HEK293 (cell line): ENCODE measurements around the gene LRRN1.

Source experiments
- ZBTB11 ChIP-seq: fragments of 450-650 bp; formaldehyde crosslinking; conservative IDR thresholded peaks from 2 replicates; pipeline ENCODE4 v1.5.1; 2016; ENCODE audit warnings: low read depth, missing biosample characterization, missing genetic modification characterization
- TF ChIP-seq, protein P1 (sequence below): sonication (generic); formaldehyde crosslinking; IDR thresholded peaks from 2 replicates; pipeline ENCODE4 v1.8.1; 2022; ENCODE audit warnings: mild to moderate bottlenecking, moderate library complexity, missing genetic modification reagents

DNA sequence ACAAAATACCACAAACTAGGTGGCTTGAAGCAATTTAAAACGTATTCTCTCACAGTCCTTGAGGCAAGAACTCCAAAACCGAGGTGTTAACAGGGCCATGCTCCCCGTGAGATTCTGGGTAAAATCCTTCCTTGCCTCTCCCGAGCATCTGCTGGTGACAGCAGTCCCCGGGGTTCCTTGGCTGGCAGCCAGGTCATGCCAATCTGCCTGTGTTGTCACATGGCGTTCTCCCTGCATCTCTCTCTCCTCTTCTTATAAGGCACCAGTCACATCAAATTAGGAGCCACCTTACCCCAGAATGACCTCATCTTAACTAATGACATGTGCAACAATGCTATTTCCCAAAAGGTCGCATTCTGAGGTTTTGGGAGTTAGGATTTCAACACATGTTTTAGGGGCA is 26.3 kb upstream of the LRRN1 start:
- no peak for TF ChIP-seq ZBTB11 (tag by site-specific recombination)
- TF ChIP-seq, protein P1, sequence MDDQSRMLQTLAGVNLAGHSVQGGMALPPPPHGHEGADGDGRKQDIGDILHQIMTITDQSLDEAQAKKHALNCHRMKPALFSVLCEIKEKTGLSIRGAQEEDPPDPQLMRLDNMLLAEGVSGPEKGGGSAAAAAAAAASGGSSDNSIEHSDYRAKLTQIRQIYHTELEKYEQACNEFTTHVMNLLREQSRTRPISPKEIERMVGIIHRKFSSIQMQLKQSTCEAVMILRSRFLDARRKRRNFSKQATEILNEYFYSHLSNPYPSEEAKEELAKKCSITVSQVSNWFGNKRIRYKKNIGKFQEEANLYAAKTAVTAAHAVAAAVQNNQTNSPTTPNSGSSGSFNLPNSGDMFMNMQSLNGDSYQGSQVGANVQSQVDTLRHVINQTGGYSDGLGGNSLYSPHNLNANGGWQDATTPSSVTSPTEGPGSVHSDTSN (CRISPR knock-in tag) = no peak
